Amygdala (tissue), 56 donors: Measurements from ENCODE around the gene VKORC1.
"Not testable (repeated sequence)": the region's sequence is repeated elsewhere in the genome, so short reads cannot be mapped to it uniquely, and the experiment has no call there.

Experiments used
- DNase-seq, 56 donors: peaks; one replicate each; lab custom pipeline; 2025; lab: John Stamatoyannopoulos, UW

VKORC1 gene

DNA sequence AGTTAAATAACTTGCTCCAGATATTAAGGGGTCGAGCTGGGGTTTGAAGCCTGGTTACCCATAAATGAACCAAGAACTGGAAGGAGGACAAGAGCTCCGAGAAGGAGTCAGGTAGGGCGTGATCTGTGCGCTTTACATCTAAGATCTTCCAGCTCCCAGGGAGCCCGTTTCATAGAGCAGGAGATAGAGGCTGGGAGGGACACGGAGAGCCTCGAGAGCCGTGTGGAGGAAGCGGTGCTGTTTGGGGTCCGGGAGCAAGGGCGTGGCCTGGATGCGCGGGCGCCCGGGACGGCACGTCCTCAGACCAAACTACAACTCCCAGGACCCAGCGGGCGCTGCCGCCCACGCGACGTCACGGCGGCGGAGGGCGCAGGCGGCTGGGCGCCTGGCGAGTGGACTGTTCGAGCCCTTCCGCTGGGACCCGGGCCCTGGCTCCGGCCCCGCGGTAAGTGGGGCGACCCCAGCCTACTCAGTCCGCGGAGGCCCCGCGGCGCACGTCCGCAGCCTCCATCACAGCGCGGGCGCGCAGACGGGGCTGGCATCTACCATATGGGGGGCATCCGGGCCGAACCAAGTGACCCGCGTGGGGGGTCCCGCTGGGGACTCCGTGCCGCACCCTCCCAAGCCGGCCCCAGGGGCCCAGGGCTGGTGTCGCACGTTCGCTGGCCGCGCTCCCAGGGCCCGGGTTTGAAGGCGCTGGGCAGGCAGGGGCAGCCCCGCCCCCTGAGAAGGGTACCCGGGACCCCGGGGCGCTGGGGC lies 13.6 kb upstream of the VKORC1 start, which contains the start of gene BCKDK:
Gene BCKDK, plus strand, starts transcription at position 352 of the 759 bp plus-strand sequence. CDS start 838 bp downstream, outside the sequence.
- peak in 46 of 56 donors; percentile 13 to 81 (median 45) for DNase-seq

- DNase-seq, result peak in 1 of 56 donors; percentile 2
Measured at GRCh38 chr16:31107465-31107867, 12.9 kb upstream of the VKORC1 start.

DNA sequence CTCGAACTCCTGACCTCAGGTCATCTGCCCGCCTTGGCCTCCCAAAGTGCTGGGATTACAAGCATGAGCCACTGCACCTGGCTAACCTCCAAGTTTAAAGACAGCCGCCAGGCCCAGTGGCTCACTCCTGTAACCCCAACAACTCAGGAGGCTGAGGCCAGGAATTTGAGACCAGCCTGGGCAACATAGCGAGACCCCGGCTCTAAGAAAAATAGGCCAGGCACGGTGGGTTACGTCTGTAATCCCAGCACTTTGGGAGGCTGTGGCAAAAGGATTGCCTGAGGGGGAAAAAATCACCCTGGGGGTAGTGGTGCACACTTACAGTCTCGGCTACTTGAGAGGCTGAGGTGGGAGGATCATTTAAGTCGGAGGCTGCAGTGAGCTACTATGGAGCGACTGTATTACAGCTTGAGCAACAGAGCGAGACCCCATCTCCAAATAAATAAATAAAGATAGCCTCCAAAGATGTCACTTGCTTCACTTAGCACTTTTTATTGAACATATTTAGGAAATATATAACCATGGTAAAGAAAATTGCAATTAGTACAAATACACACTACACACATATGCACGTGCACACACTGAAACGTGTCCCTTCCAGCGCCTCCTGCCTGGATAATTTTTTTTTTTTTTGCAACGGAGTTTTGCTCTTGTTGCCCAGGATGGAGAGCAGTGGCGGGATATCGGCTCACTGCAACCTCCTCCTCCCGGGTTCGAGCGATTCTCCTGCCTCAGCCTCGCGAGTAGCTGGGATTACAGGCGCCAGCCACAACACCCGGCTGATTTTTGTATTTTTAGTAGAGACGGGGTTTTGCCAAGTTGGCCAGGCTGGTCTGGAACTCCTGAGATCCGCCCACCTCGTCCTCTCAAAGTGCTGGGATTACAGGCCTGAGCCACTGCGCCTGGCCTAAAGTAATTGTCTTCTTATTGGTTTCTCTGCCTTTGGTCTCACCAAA lies 12.2 kb upstream of the VKORC1 start:
- DNase-seq, result no peak

DNA sequence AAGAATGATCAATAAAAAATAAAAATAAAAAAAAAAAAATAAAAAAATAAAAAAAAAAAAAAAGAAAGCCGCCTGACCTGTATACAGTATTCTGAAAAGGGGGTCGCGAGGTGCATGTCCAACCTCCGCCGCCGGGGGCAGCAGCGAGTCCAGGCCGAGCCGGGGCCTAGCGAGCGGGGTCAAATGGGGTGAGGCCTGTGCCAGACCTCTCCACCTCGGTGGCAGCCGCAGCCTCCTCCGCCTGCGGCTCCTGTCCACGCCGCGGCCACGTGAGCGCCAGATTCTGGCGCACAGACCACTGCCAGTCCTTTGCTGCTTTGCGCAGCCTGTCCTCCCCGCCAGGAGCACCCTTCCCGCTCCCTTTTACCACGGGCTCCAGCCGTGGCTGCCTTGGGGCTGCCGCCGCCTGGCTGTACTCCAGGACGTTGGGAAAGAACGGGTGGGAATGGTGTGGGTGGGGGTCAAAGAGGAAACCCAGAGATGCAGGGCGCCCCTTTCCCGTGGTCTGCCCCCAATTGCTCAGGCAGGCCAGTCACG lies 11.1 kb upstream of the VKORC1 start:
- peak in 49 of 56 donors; percentile 14 to 85 (median 49) for DNase-seq

- not testable (repeated sequence) for DNase-seq
Measured at GRCh38 chr16:31100876-31101641, 6.5 kb upstream of the VKORC1 start.

GRCh38 chr16:31099860-31100638 lies 5.5 kb upstream of the VKORC1 start:
- DNase-seq, result no peak

- DNase-seq, result peak in 8 of 56 donors; percentile 17 to 52 (median 42)
Measured at GRCh38 chr16:31094088-31094423, 541 bp downstream of the VKORC1 start.

- peak in 45 of 56 donors; percentile 9 to 78 (median 51) for DNase-seq
Measured at GRCh38 chr16:31093132-31093703, 1.4 kb downstream of the VKORC1 start.

- peak in 1 of 56 donors; percentile 1 for DNase-seq
Measured at GRCh38 chr16:31092330-31092729, 2.3 kb downstream of the VKORC1 start.

DNA sequence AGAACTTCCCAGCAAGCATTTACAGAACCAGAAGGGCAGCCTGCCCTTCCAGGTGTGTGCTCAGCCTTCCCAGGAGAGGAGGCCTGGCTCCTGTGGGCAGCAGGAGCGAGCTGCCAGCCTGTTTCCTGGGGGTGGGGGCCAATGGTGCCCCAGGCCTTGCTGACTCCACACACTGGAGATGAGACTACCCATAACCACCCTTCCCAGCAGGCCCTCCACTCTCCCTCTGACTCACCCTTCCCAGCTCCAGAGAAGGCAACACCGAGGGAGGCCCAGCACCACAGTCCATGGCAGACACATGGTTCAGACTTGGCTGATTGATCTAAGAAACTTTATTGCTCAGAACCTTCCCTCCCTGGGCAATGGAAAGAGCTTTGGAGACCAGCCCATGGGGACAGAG lies 4.1 kb downstream of the VKORC1 start:
- DNase-seq, result no peak

GRCh38 chr16:31089199-31089598 lies 5.4 kb downstream of the VKORC1 start:
- no peak for DNase-seq

- DNase-seq, result no peak
Measured at GRCh38 chr16:31088459-31089183, 6.0 kb downstream of the VKORC1 start, which contains the start of gene PRSS53. Gene PRSS53 (minus strand): TSS chr16:31088943. CDS start chr16:31088809, 134 bp downstream.

GRCh38 chr16:31087971-31088370 lies 6.6 kb downstream of the VKORC1 start:
- DNase-seq, result peak in 1 of 56 donors; percentile 15

DNA sequence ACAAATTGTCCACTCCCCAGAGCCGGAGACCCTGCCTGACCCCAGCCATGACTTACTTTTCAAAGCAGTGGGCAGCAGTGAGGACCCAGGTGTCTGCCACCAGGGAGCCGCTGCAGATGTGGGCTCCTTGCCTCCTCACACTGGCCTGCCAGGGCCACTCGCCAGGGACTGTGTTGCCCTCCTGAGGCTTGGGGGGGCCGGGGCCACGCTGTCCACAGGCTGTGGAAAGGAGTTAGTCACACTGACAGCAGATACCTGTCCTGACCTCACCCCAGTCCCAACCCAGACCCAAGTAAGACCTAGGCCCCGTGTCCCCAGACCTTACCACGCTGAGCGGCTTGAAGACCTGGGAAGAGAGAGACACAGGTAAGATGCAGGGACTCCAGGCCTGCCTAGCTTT lies 7.1 kb downstream of the VKORC1 start:
- no peak for DNase-seq

DNA sequence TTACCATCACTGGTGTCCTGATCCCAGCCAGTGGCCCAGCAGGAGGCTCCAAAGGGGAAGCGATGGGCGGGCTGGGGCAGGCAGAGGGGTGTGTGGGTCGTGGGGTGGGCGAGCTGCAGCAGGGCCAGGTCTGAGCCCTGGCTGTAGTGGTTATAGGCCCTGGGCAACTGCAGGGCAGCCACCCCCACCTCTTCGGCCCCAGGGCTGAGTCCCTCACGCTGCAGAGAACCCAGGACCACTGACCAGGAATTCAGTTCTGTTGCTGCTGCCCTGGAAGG lies 8.0 kb downstream of the VKORC1 start:
- DNase-seq, result no peak

DNA sequence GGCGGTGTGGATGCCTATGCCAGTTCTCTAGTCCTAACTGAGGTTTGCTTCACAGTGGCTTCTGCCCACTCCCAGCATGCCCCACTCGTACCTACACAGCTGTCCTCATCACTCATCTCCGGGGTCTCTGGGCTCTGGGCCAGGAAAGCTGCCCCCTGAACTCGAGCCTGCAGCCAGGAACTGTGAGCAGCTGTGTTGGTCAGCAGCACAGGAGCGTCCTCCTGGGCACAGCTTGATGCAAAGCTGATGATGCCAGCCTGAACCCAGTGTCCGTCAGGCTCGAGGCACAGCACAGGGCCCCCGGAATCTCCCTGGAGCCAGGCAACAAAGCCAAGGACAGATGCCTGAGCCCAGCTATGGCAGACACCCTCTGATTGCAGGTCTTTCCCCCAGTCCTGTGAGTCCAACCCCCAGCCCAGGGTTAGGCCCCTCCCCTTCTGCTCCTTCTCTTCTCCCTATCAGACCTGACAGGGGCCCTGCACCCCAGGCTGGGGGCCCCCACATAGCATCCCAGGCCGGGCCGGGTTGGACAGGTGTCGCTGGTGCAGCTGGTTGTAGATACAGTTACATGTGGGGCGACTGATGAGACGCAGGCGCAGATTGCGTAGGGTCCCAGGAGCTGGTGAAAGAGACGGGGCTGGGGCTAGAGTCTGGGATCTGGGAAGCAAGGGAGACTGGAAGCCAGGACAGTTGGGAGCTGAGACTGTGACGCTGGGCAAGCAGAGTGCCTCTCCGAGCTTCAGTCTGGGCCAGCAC lies 8.5 kb downstream of the VKORC1 start:
- DNase-seq, result no peak

GRCh38 chr16:31085411-31085810 lies 9.2 kb downstream of the VKORC1 start:
- no peak for DNase-seq
